Lung (tissue), 12 donors: ENCODE measurements around the gene MLLT1. TPM values are rescaled to one million over a fixed set of nuclear protein-coding genes. Genes with fewer than 3 reads are reported as not detected.

Experiments
- ATAC-seq: fragments of 200-7000 bp; cut with Tn5 transposase; one replicate; pipeline ENCODE4 v1.9.1; 2020; ENCODE audit warnings: moderate number of reproducible peaks; ENCODE audit not compliant: insufficient read depth, low FRiP score
- DNase-seq, 3 donors: peaks; one replicate each; pipeline ENCODE4 v3.0.0-alpha.2; 2013 to 2017
- H3K27ac ChIP-seq, 2 donors: one replicate each; pipeline ENCODE4 v1.5.1; 2013; ENCODE audit warnings: mild to moderate bottlenecking in 2 of 2, moderate library complexity in 2 of 2, control low read depth in 1 of 2, inconsistent platforms in 1 of 2, low read depth in 1 of 2, low read length in 1 of 2
- H3K27me3 ChIP-seq, 3 donors: one replicate each; pipeline ENCODE4 v1.5.1; 2013; ENCODE audit warnings: low read length in 2 of 3; ENCODE audit not compliant: control insufficient read depth in 3 of 3, insufficient read depth in 3 of 3
- H3K36me3 ChIP-seq, 4 donors: one replicate each; pipeline ENCODE4 v1.5.1; 2013; ENCODE audit warnings: low read length in 4 of 4, mild to moderate bottlenecking in 1 of 4, moderate library complexity in 1 of 4; ENCODE audit not compliant: control insufficient read depth in 4 of 4, insufficient read depth in 4 of 4
- H3K4me1 ChIP-seq, 5 donors: one replicate each; pipeline ENCODE4 v1.5.1; 2013; ENCODE audit warnings: low read length in 5 of 5, mild to moderate bottlenecking in 2 of 5, moderate library complexity in 1 of 5; ENCODE audit not compliant: control insufficient read depth in 5 of 5, insufficient read depth in 5 of 5
- H3K4me3 ChIP-seq: one replicate; pipeline ENCODE4 v1.5.1; 2013; ENCODE audit warnings: mild to moderate bottlenecking, control low read depth, moderate library complexity
- H3K9ac ChIP-seq, 2 donors: one replicate each; pipeline ENCODE4 v1.5.1; 2013; ENCODE audit warnings: low read length in 2 of 2, control low read depth in 1 of 2; ENCODE audit not compliant: insufficient read depth in 1 of 2
- H3K9me3 ChIP-seq, 4 donors: one replicate each; pipeline ENCODE4 v1.5.1; 2013; ENCODE audit warnings: low read length in 3 of 4, mild to moderate bottlenecking in 1 of 4, moderate library complexity in 1 of 4; ENCODE audit not compliant: control insufficient read depth in 4 of 4, insufficient read depth in 3 of 4
- CTCF ChIP-seq: IDR thresholded peaks from 2 replicates; pipeline ENCODE4 v1.5.1; 2012; ENCODE audit warnings: mild to moderate bottlenecking; ENCODE audit errors: control extremely low read depth, extremely low read depth
- WGBS, 2 donors: extraction: QIAGEN DNeasy Blood & Tissue Kit; methylation state at CpG; one replicate each; pipeline ENCODE4 v1.1.7; 2013; 5-methylcytosine and 5-hydroxymethylcytosine counted together
- polyA plus RNA-seq, 2 donors: library from polyadenylated mRNA; stranded (reverse); fragments of 200-250 nt; gene quantifications; one replicate each; pipeline ENCODE4 v1.2.1, GENCODE V29; 2013
- total RNA-seq, 2 donors: library from RNA; depleted of rRNA in 1 of 2; stranded (reverse); fragments of >200 nt in 1 of 2; gene quantifications; one replicate each; pipeline ENCODE4 v1.2.1, GENCODE V29; 2014 to 2021
- donor health status: control.
- donor health status: control.
- donor health status: Bipolar disorder and iron deficiency.
- donor health status: healthy.
- donor health status: DM: yes; HTN: yes; CAD: no.

Gene MLLT1
- total and polyA plus RNA-seq, 4 donors: 24.8 to 120 (median 36.2) TPM

- no peak for TF ChIP-seq CTCF
- Histone ChIP-seq H3K4me3 (no peak overlapping the region), H3K27ac (no peak overlapping the region), H3K27me3 (no peaks in the 10 kb centered on the region), H3K9ac (no peak overlapping the region), H3K4me1 (no peaks in the 10 kb centered on the region), H3K9me3 (peaks cover 0 to 3% (median under 1%) of the 10 kb centered on the region in 4 donors), H3K36me3 (no peaks in the 10 kb centered on the region)
- ATAC-seq (no peak), DNase-seq (no peak)
- 86 to 93% methylated on average over 5 of the region's 5 CpGs for WGBS, 2 donors
These were observed 106.6 kb downstream of the MLLT1 start for GRCh38 chr19:6173190-6173589.

GRCh38 chr19:6172074-6172863 lies 107.5 kb downstream of the MLLT1 start:
- Histone ChIP-seq H3K9ac (no peak overlapping the region), H3K4me1 (no peaks in the 10 kb centered on the region), H3K9me3 (peaks cover 0 to 3% (median under 1%) of the 10 kb centered on the region in 4 donors), H3K36me3 (no peaks in the 10 kb centered on the region), H3K4me3 (no peak overlapping the region), H3K27me3 (no peaks in the 10 kb centered on the region), H3K27ac (no peak overlapping the region)
- TF ChIP-seq CTCF: no peak
- DNase-seq (no peak), ATAC-seq (no peak)
- WGBS, 2 donors: 86 to 91% methylated on average over 3 of the region's 3 CpGs

GRCh38 chr19:6167115-6167514 lies 112.7 kb downstream of the MLLT1 start:
- no peak overlapping the region for H3K9ac ChIP-seq
- no peak for TF ChIP-seq CTCF
- ATAC-seq (no peak), DNase-seq (no peak)
- H3K4me1 ChIP-seq: no peaks in the 10 kb centered on the region
- peaks cover 0 to 3% (median 0%) of the 10 kb centered on the region in 4 donors for H3K9me3 ChIP-seq
- no peaks in the 10 kb centered on the region for H3K27me3 ChIP-seq
- no peaks in the 10 kb centered on the region for H3K36me3 ChIP-seq
- no peak overlapping the region for H3K27ac ChIP-seq
- no peak overlapping the region for H3K4me3 ChIP-seq
- 91 to 96% methylated on average over 1 of the region's 1 CpG for WGBS, 2 donors
